CD8-positive, alpha-beta memory T cell (primary cell): Measurements from ENCODE around the gene NKX2-1. TPM values are rescaled to one million over a fixed set of nuclear protein-coding genes. Genes with fewer than 3 reads are reported as not detected.

Source experiments
- CTCF ChIA-PET: fragments of 350-600 bp; sonication (Branson Sonifier 250); formaldehyde crosslinking; loops from one replicate; lab custom pipeline; 2021; ENCODE audit warnings: antibody characterized with exemption; lab: Charles Lee
- POLR2A ChIA-PET: fragments of 350-600 bp; sonication (Branson Sonifier 250); formaldehyde crosslinking; loops from one replicate; lab custom pipeline; 2021; ENCODE audit warnings: antibody characterized with exemption; lab: Charles Lee
- DNase-seq, 5 donors: peaks; one replicate each; pipeline versions ENCODE4 v3.0.0 to v3.0.0-alpha.2; 2020 to 2022; ENCODE audit warnings: mixed read lengths in 1 of 5
- H3K27ac ChIP-seq: one replicate; pipeline ENCODE4 v1.7.0; 2013; ENCODE audit warnings: low read depth, mild to moderate bottlenecking, low read length, moderate library complexity
- H3K27me3 ChIP-seq: 2 replicates; pipeline ENCODE4 v1.7.0; 2013; ENCODE audit warnings: low read length, mild to moderate bottlenecking; ENCODE audit not compliant: insufficient read depth, poor library complexity, severe bottlenecking
- H3K36me3 ChIP-seq: 2 replicates; pipeline ENCODE4 v1.7.0; 2013; ENCODE audit warnings: mild to moderate bottlenecking, low read length, moderate library complexity; ENCODE audit not compliant: insufficient read depth
- H3K4me1 ChIP-seq: 2 replicates; pipeline ENCODE4 v1.7.0; 2013; ENCODE audit warnings: mild to moderate bottlenecking, low read length, moderate library complexity; ENCODE audit not compliant: insufficient read depth
- H3K4me3 ChIP-seq: 2 replicates; pipeline ENCODE4 v1.7.0; 2013; ENCODE audit warnings: mild to moderate bottlenecking, low read length
- H3K9me3 ChIP-seq: 2 replicates; pipeline ENCODE4 v1.7.0; 2013; ENCODE audit warnings: mild to moderate bottlenecking, low read length
- H3K27ac Mint-ChIP-seq, 8 donors: one replicate each; pipeline ENCODE4 v1.8.0; 2020 to 2021; ENCODE audit warnings: mixed read lengths in 8 of 8, mild to moderate bottlenecking in 6 of 8, inconsistent platforms in 3 of 8, moderate library complexity in 3 of 8
- H3K27me3 Mint-ChIP-seq, 2 donors: one replicate each; pipeline ENCODE4 v1.8.0; 2020 to 2021; ENCODE audit warnings: mixed read lengths in 2 of 2, mild to moderate bottlenecking in 1 of 2, moderate library complexity in 1 of 2
- H3K36me3 Mint-ChIP-seq, 3 donors: one replicate each; pipeline ENCODE4 v1.8.0; 2020 to 2021; ENCODE audit warnings: mixed read lengths in 3 of 3, inconsistent platforms in 1 of 3, mild to moderate bottlenecking in 1 of 3
- H3K4me1 Mint-ChIP-seq, 3 donors: one replicate each; pipeline ENCODE4 v1.8.0; 2020 to 2021; ENCODE audit warnings: mixed read lengths in 3 of 3, inconsistent platforms in 1 of 3, mild to moderate bottlenecking in 1 of 3
- H3K4me3 Mint-ChIP-seq, 7 donors: one replicate each; pipeline ENCODE4 v1.8.0; 2020 to 2021; ENCODE audit warnings: mixed read lengths in 7 of 7, mild to moderate bottlenecking in 6 of 7, moderate library complexity in 4 of 7, inconsistent platforms in 2 of 7
- H3K9me3 Mint-ChIP-seq, 5 donors: one replicate each; pipeline ENCODE4 v1.8.0; 2020 to 2022; ENCODE audit warnings: mixed read lengths in 5 of 5, mild to moderate bottlenecking in 3 of 5, moderate library complexity in 2 of 5, inconsistent platforms in 1 of 5
- polyA plus RNA-seq: library from polyadenylated mRNA; unstranded; fragments of 300-500 nt; fragmentation: Illumina TruSeq; gene quantifications from one replicate; pipeline ENCODE4 v1.2.3, GENCODE V29; 2021
- total RNA-seq, 2 experiments: library from RNA; stranded (reverse); gene quantifications; one replicate each; pipeline ENCODE4 v1.2.3, GENCODE V29; 2021

NKX2-1 gene
- total and polyA plus RNA-seq, 3 experiments from 2014 or later = not detected

DNA sequence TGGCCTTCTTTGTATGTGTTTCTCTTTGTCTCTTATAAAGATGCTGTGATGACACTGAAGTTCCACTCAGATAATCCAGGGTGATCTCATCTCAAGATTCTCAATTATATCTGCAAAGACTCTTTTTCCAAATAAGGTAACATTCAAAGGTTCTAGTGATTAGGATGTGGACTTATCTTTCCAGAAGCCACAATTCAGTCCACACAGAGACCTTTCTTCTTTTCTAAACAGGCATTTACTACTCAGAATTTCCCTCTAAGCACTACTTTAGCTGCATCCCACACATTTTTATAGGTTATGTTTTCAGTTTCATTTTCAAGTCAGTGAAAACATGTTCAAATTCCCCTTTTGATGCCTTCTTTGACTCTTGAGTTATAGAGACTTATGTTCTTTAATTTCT is 9.0 kb upstream of the NKX2-1 start:
- DNase-seq = no peak
- Histone ChIP-seq H3K9me3 (no peaks in the 10 kb centered on the region), H3K27ac (no peak overlapping the region), H3K36me3 (no peaks in the 10 kb centered on the region), H3K4me1 (no peaks in the 10 kb centered on the region), H3K4me3 (no peak overlapping the region), H3K27me3 (no peaks in the 10 kb centered on the region)
- Mint-ChIP-seq H3K9me3 (peaks cover 0 to 18% (median 6%) of the 10 kb centered on the region in 5 donors), H3K36me3 (no peaks in the 10 kb centered on the region), H3K27ac (no peak overlapping the region), H3K4me3 (no peak overlapping the region), H3K27me3 (peaks cover 31 to 59% of the 10 kb centered on the region in 2 donors), H3K4me1 (peaks cover 0 to 1% (median under 1%) of the 10 kb centered on the region in 3 donors)
- CTCF ChIA-PET = no interaction called here
- POLR2A ChIA-PET = no interaction called here

GRCh38 chr14:36525746-36526099 is 5.7 kb upstream of the NKX2-1 start:
- Histone ChIP-seq H3K4me3 (no peak overlapping the region), H3K36me3 (no peaks in the 10 kb centered on the region), H3K4me1 (no peaks in the 10 kb centered on the region), H3K9me3 (no peaks in the 10 kb centered on the region), H3K27me3 (peaks cover 7% of the 10 kb centered on the region), H3K27ac (no peak overlapping the region)
- ChIA-PET POLR2A (no interaction called here), CTCF (no interaction called here)
- H3K36me3 Mint-ChIP-seq = no peaks in the 10 kb centered on the region
- H3K4me1 Mint-ChIP-seq = peaks cover 2 to 20% (median 8%) of the 10 kb centered on the region in 3 donors
- no peak overlapping the region for H3K4me3 Mint-ChIP-seq
- H3K27me3 Mint-ChIP-seq = peaks cover 57 to 78% of the 10 kb centered on the region in 2 donors
- DNase-seq = no peak
- peaks cover 0 to 26% (median 6%) of the 10 kb centered on the region in 5 donors for H3K9me3 Mint-ChIP-seq
- H3K27ac Mint-ChIP-seq = no peak overlapping the region

DNA sequence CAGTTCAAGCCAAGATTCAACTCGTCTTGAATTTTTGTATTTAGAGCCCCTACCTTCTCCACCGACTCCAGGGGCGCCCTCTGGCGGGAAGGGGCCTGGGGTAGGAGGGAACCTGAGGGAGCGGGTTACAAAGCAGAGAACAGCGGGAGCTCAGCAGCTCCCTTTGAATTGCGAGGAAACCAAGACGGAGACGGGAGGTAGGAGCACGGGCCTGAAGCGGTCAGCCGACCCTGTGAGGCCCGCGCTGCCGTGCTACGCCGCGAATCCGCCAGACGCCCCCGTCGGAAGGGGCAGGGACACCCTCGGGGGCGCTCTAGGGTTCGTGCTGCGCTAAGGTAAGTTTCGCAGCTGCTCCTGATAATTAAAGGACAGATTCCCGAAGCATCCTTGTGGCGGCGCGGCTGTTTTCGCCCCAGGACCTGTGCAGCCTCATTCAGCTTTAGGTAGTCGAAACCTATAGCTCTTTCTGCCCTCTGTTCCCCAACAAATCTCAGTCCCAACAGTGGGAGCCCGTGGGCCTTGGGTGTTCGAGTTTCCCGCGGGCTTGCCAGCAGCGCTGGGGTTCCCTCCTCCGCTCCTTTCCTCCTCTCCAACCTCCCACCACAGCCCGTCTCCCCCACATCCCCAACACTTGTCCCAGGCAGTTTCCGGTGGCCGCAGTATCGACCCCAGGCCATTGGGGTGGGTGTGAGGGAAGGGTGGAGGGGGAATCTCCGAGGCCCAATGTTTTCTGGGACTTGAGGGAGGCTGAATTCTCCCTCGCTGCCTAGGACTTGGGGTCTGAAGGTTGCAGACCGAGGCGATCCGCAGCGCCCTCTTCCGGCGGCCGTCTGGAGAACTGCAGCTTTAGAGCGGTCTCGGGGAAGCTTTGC is 5.1 kb upstream of the NKX2-1 start:
- Mint-ChIP-seq H3K36me3 (no peaks in the 10 kb centered on the region), H3K4me1 (peaks cover 2 to 22% (median 8%) of the 10 kb centered on the region in 3 donors), H3K4me3 (no peak overlapping the region), H3K27ac (no peak overlapping the region), H3K27me3 (peaks cover 58 to 82% of the 10 kb centered on the region in 2 donors), H3K9me3 (peaks cover 0 to 26% (median 6%) of the 10 kb centered on the region in 5 donors)
- H3K36me3 ChIP-seq = no peaks in the 10 kb centered on the region
- H3K4me3 ChIP-seq = no peak overlapping the region
- ChIA-PET POLR2A (no interaction called here), CTCF (no interaction called here)
- H3K9me3 ChIP-seq = no peaks in the 10 kb centered on the region
- H3K4me1 ChIP-seq = no peaks in the 10 kb centered on the region
- H3K27ac ChIP-seq = no peak overlapping the region
- peaks cover 7% of the 10 kb centered on the region for H3K27me3 ChIP-seq
- no peak for DNase-seq

- H3K27me3 ChIP-seq = peaks cover 7% of the 10 kb centered on the region
- peaks cover 63 to 85% of the 10 kb centered on the region in 2 donors for H3K27me3 Mint-ChIP-seq
- H3K36me3 ChIP-seq = no peaks in the 10 kb centered on the region
- H3K9me3 Mint-ChIP-seq = peaks cover 0 to 23% (median 9%) of the 10 kb centered on the region in 5 donors
- peaks cover 5 to 26% (median 12%) of the 10 kb centered on the region in 3 donors for H3K4me1 Mint-ChIP-seq
- no peak overlapping the region for H3K27ac ChIP-seq
- H3K4me3 Mint-ChIP-seq = no peak overlapping the region
- no peak overlapping the region for H3K4me3 ChIP-seq
- no peaks in the 10 kb centered on the region for H3K4me1 ChIP-seq
- CTCF ChIA-PET = no interaction called here
- no peak overlapping the region for H3K27ac Mint-ChIP-seq
- POLR2A ChIA-PET = no interaction called here
- H3K36me3 Mint-ChIP-seq = no peaks in the 10 kb centered on the region
- no peak for DNase-seq
- no peaks in the 10 kb centered on the region for H3K9me3 ChIP-seq
Observed at GRCh38 chr14:36524220-36524837, 4.3 kb upstream of the NKX2-1 start.

DNA sequence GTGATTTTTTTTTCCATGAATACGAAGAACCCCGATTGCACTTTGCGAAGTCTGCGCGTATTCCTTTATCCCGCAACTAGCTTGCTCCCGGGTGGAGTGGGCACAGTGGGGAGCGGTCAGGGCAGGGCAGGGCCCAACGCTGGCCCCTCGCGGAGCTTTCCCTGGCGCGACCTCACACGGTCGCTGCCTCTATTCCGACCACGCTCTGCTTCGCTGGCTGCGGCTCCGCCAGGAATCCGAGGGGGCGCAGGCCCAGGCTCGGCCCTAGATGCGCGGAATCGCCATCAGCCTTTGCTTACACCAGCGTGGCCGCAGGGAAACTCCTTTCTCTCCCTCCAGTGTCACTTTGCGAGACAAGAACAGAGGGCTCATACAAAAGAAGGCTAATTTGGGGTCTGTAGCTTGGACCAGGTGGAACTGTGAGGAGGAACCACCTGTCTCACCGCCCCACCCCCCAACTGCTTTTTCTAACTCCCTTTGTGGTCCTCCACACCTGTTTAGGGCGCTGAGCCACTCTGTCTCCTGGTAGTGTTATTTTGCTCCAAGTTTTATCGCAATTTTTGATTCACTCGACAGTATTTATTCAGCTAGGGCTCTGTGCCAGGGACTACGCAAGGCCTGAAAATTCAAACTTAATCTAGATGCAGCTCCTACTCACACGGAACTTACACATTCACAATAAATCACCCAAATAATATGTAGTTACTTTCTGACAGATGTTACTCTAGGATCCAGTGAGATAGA is 3.1 kb upstream of the NKX2-1 start:
- Histone ChIP-seq H3K27ac (no peak overlapping the region), H3K9me3 (no peaks in the 10 kb centered on the region), H3K4me1 (no peaks in the 10 kb centered on the region), H3K36me3 (no peaks in the 10 kb centered on the region), H3K27me3 (peaks cover 10% of the 10 kb centered on the region), H3K4me3 (no peak overlapping the region)
- ChIA-PET CTCF (no interaction called here), POLR2A (no interaction called here)
- Mint-ChIP-seq H3K27me3 (peaks cover 63 to 80% of the 10 kb centered on the region in 2 donors), H3K9me3 (peaks cover 0 to 19% (median 9%) of the 10 kb centered on the region in 5 donors), H3K4me1 (peaks cover 7 to 29% (median 13%) of the 10 kb centered on the region in 3 donors), H3K4me3 (no peak overlapping the region), H3K36me3 (no peaks in the 10 kb centered on the region), H3K27ac (peak overlapping the region in 1 of 8 donors; percentile 19)
- no peak for DNase-seq

DNA sequence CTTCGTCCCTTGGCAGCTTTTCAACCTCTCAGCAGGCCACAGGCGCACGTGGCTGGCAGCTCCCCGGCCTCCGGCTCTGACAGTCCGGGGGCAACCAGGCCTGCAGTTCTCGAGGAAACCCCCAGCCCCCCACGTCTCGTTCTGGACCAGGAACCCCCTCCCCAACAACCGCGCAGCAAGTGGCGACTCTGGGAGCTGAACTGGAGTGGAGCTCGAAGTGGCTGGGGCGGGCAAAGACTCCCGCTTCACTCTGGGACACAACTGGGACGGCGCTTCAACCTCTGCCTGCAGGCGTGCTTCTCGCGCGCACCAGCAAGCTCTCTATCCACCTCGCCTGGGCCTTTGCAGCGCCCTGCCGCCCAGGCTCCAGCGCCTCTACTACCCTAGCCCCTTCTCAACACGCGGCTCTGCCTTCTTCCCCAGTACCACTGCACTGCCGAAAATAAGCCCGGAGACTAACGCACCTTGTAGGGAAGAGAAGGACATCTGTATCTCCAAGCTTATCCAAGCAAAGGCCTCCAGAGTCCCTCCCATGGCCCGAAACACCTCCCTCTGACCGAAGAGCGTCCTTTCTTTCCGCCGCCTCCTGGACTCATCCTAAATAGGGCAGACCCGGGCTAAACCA is 2.4 kb upstream of the NKX2-1 start:
- Mint-ChIP-seq H3K9me3 (peaks cover 0 to 16% (median 6%) of the 10 kb centered on the region in 5 donors), H3K27ac (no peak overlapping the region), H3K36me3 (no peaks in the 10 kb centered on the region), H3K27me3 (peaks cover 58 to 73% of the 10 kb centered on the region in 2 donors), H3K4me1 (peaks cover 7 to 29% (median 13%) of the 10 kb centered on the region in 3 donors), H3K4me3 (no peak overlapping the region)
- Histone ChIP-seq H3K4me1 (no peaks in the 10 kb centered on the region), H3K27me3 (peaks cover 10% of the 10 kb centered on the region), H3K9me3 (no peaks in the 10 kb centered on the region), H3K4me3 (no peak overlapping the region), H3K27ac (no peak overlapping the region), H3K36me3 (no peaks in the 10 kb centered on the region)
- CTCF ChIA-PET = no interaction called here
- POLR2A ChIA-PET = no interaction called here
- DNase-seq = no peak

DNA sequence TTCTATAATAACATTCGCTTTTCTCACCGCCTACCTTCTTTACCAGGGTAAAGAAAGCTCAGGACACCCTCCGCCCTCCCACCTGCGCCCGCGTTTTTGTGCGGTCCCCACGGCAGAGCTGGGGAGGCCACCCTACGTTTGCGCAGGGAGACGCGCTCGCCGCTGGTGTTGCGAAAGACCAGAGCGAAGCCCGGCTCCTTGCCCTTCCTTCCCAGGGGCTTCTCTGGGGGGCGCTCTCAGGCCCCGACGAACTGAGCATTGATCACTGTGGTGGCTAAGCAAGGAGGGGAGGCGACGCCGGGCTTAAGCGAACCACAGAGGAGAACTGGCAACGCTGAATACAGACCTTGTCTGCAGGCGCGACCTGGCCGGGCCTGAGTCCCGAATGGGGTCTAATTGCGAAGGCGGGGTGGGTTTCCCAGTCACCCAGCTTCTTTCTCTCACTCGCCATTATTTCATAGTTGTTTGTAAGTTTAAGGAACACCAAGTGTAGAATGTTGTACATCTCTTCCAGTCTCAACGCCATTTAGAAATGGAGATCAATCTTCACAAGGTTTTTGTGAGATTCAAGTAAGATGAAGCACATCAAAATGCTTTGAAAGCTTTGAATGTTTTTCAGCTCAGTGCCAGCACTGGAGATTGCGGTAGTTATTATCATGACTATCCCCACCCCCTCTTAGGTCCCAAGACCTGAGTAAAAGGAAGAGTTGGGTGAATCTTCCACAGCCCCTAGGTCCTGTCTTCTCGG is 1.7 kb upstream of the NKX2-1 start:
- peaks cover 55 to 70% of the 10 kb centered on the region in 2 donors for H3K27me3 Mint-ChIP-seq
- peaks cover 10% of the 10 kb centered on the region for H3K27me3 ChIP-seq
- H3K4me3 Mint-ChIP-seq = no peak overlapping the region
- H3K27ac ChIP-seq = no peak overlapping the region
- no peaks in the 10 kb centered on the region for H3K36me3 Mint-ChIP-seq
- no peak overlapping the region for H3K27ac Mint-ChIP-seq
- no peak overlapping the region for H3K4me3 ChIP-seq
- no peaks in the 10 kb centered on the region for H3K36me3 ChIP-seq
- H3K4me1 ChIP-seq = no peaks in the 10 kb centered on the region
- CTCF ChIA-PET = no interaction called here
- H3K9me3 ChIP-seq = no peaks in the 10 kb centered on the region
- H3K4me1 Mint-ChIP-seq = peaks cover 7 to 29% (median 13%) of the 10 kb centered on the region in 3 donors
- POLR2A ChIA-PET = no interaction called here
- no peak for DNase-seq
- H3K9me3 Mint-ChIP-seq = peaks cover 0 to 16% (median 7%) of the 10 kb centered on the region in 5 donors
